Epithelial cell of esophagus (primary cell): ENCODE data around the gene WDSUB1.

ENCODE experiments used
- DNase-seq: peaks from one replicate; pipeline ENCODE4 v3.0.0; 2010; ENCODE audit warnings: low read depth
- H3K4me3 ChIP-seq: 2 replicates; pipeline ENCODE4 v1.5.1; 2011; ENCODE audit warnings: mild to moderate bottlenecking, low read length, control low read depth
- TF ChIP-seq, protein P1 (sequence below): IDR thresholded peaks from 2 replicates; pipeline ENCODE4 v1.5.1; 2011; ENCODE audit warnings: low read depth, mild to moderate bottlenecking, low read length, control low read depth, inconsistent platforms; ENCODE audit not compliant: insufficient read depth; ENCODE audit errors: missing control alignments

Gene WDSUB1

DNA sequence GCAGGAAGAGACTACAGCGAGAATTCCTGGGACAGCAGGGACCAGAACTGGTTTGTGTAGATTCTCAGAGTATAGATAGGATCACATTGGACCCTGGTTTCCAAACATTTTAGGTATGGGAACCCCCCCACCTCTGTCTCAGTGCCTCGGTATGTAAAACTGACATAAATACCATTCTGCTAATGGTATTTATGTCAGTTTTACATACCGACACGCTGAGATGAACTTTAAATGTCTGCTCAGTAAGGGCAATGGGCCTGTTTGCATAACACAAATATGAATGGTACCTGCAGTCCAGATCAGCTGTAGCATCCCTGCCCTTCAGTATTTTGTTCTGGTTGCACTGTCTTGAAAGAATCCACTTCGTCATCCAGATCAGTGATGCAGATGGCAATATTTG, 73.2 kb downstream of the WDSUB1 start:
- H3K4me3 ChIP-seq, result no peak overlapping the region
- DNase-seq, result no peak
- TF ChIP-seq, protein P1, sequence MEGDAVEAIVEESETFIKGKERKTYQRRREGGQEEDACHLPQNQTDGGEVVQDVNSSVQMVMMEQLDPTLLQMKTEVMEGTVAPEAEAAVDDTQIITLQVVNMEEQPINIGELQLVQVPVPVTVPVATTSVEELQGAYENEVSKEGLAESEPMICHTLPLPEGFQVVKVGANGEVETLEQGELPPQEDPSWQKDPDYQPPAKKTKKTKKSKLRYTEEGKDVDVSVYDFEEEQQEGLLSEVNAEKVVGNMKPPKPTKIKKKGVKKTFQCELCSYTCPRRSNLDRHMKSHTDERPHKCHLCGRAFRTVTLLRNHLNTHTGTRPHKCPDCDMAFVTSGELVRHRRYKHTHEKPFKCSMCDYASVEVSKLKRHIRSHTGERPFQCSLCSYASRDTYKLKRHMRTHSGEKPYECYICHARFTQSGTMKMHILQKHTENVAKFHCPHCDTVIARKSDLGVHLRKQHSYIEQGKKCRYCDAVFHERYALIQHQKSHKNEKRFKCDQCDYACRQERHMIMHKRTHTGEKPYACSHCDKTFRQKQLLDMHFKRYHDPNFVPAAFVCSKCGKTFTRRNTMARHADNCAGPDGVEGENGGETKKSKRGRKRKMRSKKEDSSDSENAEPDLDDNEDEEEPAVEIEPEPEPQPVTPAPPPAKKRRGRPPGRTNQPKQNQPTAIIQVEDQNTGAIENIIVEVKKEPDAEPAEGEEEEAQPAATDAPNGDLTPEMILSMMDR, result no peak

DNA sequence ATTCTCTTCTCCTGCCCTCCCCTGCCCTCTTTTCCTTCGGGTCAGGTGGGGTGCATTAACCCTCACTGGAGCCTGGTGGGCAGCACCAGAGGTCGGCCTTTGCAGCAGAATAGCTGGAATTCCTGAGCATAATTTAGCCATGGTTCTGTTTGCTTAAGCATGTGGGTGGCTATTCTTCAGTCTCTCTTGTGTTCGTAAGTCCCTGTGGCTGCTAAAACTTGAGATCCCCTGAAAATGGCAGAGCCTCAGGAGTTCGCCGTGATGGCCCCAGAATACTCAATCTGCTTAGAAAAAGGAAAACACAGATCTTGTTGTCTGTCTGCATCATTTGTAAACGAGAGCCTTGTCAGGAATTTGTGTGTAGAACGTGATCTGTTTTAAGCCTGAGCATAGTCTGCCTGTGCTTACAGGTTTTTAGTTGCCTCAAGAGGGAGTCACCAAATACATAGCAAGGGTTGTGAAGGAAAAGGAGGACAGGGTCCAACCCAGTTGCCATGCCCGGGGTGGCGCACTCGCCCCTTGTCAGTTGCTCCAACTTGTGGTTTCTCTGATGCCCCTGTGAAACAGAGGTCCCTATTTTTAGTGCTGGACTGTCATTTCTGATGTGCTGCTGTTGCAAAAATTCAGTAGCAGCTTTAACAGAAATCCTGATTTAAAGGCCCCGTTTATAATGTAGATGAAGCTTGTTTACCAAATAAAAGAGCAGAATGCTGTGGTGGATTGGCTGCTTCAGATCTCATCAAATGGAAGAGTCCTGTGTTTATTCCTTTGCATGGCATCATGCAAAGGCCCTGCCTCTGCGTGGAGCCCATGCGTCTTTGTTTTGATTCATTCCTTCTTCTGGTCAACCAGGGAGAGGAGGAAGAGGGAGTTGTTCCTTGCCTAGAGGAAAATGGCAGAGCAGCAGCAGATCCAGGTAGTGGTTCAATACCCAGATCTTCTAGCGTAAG, 74.8 kb downstream of the WDSUB1 start:
- H3K4me3 ChIP-seq, result no peak overlapping the region
- no peak for DNase-seq
- TF ChIP-seq, protein P1, result no peak

DNA sequence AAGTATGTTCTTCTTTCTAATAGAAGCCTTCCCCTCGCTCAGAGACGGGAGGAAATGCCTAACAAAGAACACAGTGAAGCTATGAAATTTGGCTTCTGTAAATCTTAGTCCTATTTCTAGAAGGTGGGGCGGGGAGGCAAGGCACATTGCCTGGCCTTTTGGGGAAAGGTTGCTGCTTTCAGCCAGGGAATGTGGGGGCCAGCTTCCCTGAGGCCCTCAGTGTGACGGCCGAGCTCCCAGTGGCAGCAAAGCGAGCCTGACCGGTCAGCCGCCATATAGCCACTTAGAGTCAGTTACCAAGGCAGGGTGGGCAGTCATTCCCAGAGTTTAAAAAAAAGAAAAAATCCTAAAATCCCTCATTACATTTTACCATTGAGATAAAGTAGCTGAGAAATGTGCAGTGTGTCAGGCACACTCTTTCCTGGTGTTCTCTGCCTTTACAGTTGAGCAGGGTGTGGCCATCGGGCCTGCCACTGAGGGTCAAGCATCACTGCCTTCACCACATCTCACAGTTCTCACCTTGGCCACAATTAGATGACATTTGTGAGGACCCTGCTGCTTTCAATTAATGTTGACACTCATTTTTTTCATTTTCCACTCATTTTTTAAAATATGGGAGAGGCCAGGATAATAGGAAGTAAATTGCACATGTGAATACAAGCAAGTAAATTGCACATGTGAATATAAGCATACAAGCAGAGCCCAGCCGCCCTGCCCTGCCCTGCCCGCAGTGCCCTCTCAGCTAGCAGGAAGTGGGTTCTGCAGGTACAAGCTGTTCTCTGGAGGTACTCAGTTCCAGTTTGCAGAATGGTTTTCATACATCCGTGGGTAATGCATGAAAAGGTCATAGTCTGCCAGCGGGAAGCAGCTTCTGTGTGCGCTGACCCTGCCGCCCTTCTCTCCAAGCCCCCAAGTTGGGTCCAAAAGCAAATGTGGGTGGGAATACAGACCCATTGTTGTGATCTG, 76.9 kb downstream of the WDSUB1 start:
- H3K4me3 ChIP-seq, result no peak overlapping the region
- TF ChIP-seq, protein P1, result no peak
- DNase-seq, result no peak

DNA sequence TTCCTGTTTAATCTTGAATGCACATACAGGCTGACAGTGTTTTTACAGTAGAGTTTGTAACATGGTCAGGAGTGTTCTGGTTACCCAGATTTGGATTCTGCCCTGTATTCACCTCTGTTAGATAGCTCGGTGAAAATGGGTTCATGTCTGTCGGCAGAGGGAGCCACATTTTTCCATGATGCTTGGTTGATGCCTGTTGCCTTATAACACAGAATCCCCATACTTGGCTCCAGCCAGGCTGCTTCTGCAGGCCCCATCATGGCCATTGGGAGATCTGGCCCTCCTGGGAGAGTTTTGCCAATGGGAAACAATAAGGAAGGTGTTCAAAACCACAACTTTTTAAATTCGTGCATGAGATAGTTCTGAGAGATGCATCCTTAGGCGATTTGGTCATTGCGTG, 78.1 kb downstream of the WDSUB1 start:
- TF ChIP-seq, protein P1, result no peak
- DNase-seq, result no peak
- no peak overlapping the region for H3K4me3 ChIP-seq

DNA sequence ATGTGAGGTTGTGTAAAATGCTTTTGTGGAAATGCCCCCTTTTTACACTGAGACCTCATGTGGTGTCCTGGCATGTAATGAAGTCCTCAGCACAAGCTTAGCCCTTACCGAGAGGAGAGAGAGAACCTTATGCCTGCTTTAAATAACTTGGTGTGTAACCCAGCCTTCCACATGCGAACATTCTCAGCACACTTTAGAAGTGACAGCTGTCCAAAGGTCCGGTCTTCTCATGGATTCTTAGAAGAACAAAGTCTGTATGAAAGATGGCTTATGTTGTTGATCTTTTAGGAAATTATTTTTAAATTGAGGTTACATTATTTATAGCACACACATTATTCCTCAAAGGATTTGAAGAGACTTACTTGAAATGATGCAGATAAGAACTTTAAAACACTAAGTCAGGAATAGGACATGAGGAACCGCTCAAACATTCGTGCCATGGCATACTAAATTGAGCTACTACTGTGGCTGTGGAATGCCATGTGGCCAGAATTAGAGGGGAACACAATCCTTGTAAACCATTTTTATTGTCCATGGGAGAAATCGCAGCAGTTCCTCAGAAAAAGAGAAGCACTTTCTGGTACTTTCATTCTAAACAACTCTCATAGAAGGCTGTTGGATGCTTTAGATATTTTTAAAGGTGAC, 79.6 kb downstream of the WDSUB1 start:
- DNase-seq, result no peak
- TF ChIP-seq, protein P1, result no peak
- H3K4me3 ChIP-seq, result no peak overlapping the region

DNA sequence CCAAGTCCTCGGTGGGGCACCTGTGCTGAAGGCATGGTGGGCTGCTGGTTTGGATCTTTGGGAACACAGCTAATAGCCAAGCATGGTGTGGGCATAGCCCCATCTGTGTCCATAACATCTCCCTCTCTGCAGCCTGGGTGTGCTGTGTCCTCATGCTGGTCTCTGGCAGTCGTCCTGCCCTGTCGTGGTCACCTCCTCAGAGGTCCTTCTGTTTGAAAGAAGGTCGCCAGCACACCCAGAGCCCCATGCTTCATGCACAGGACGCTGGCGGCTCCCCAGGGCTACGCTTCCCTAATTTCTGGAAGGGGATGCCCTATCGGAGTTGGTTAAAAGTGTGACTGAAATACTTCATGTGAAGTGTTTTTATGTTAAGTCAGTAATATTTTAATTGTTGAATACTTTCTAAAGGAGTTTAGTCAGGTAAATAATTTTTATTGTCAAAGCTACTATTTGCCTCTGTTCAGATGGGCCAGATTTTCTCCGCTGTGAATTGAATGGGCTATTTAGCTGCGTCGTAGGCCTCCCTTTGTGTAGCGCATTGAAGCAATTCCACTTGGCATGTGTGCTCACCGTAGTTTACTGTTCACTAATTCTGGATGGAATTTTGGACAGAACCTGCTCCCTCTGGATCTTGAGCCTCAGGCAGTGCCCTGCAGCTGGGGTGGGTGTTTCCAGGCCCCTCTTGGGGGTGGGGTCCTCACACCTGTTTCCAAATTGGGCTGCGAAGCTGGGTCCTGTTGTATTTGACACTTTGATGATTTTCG, 81.9 kb downstream of the WDSUB1 start:
- TF ChIP-seq, protein P1, result no peak
- DNase-seq, result no peak
- H3K4me3 ChIP-seq, result no peak overlapping the region
